ENCODE measurements around the gene BCR.

GRCh38 chr22:23240639-23241389 is 60.5 kb downstream of the BCR start:
- TF ChIP-seq CTCF (IDR thresholded peaks at IDR 0.05) (no peak), POLR2A (IDR thresholded peaks at IDR 0.05) (no peak)
